Peyer's patch (tissue), 4 donors: ENCODE measurements around the gene C1QC.

Source experiments
- CTCF ChIP-seq, 6 experiments: fragments of 450-650 bp in 4 of 6; fragments of 200-600 bp in 2 of 6; sonication (generic) in 1 of 6; IDR thresholded peaks; one replicate each; pipeline ENCODE4 v1.5.1; 2017 to 2019; ENCODE audit warnings: antibody characterized with exemption in 6 of 6, mild to moderate bottlenecking in 3 of 6, moderate library complexity in 1 of 6
- POLR2A ChIP-seq, 2 donors: fragments of 450-650 bp; IDR thresholded peaks; one replicate each; pipeline ENCODE4 v1.5.1; 2017; ENCODE audit warnings: antibody characterized with exemption in 2 of 2, mild to moderate bottlenecking in 2 of 2, moderate library complexity in 2 of 2

GRCh38 chr1:22621761-22622160 lies 21.7 kb upstream of the C1QC start:
- TF ChIP-seq CTCF (IDR thresholded peaks at IDR 0.05) (no peak), POLR2A (IDR thresholded peaks at IDR 0.05) (no peak)
